SH-SY5Y (cell line): Measurements from ENCODE around the gene MVK.

Source experiments
- GATA2 ChIP-seq: IDR thresholded peaks from 2 replicates; pipeline ENCODE4 v1.6.1; 2011; ENCODE audit warnings: mild to moderate bottlenecking, low read depth, low read length
- GATA3 ChIP-seq: IDR thresholded peaks from 2 replicates; pipeline ENCODE4 v1.6.1; 2011; ENCODE audit warnings: low read depth, mild to moderate bottlenecking, low read length, moderate library complexity

The MVK gene

GRCh38 chr12:109626378-109627115 is 53.0 kb downstream of the MVK start:
- TF ChIP-seq GATA2 (no peak), GATA3 (no peak)

GRCh38 chr12:109627633-109628032 is 54.0 kb downstream of the MVK start:
- no peak for TF ChIP-seq GATA2
- TF ChIP-seq GATA3, result no peak

GRCh38 chr12:109630107-109630506 is 56.5 kb downstream of the MVK start:
- TF ChIP-seq GATA2 (no peak), GATA3 (no peak)

- TF ChIP-seq GATA3 (no peak), GATA2 (no peak)
Measured at GRCh38 chr12:109630815-109631214, 57.2 kb downstream of the MVK start.

- TF ChIP-seq GATA2, result no peak
- no peak for TF ChIP-seq GATA3
Measured at GRCh38 chr12:109631302-109631701, 57.7 kb downstream of the MVK start.

- no peak for TF ChIP-seq GATA2
- TF ChIP-seq GATA3, result no peak
Measured at GRCh38 chr12:109631751-109632150, 58.2 kb downstream of the MVK start.

- no peak for TF ChIP-seq GATA3
- TF ChIP-seq GATA2, result no peak
Measured at GRCh38 chr12:109632342-109632741, 58.7 kb downstream of the MVK start.

- TF ChIP-seq GATA2 (no peak), GATA3 (no peak)
Measured at GRCh38 chr12:109635717-109636116, 62.1 kb downstream of the MVK start.

GRCh38 chr12:109637348-109637747 is 63.8 kb downstream of the MVK start:
- TF ChIP-seq GATA2 (no peak), GATA3 (no peak)

- no peak for TF ChIP-seq GATA3
- no peak for TF ChIP-seq GATA2
Measured at GRCh38 chr12:109637996-109638395, 64.4 kb downstream of the MVK start.

- no peak for TF ChIP-seq GATA3
- TF ChIP-seq GATA2, result no peak
Measured at GRCh38 chr12:109638735-109639134, 65.1 kb downstream of the MVK start.

- TF ChIP-seq GATA3, result no peak
Measured at GRCh38 chr12:109639151-109639872, 65.7 kb downstream of the MVK start.

GRCh38 chr12:109640961-109641360 is 67.4 kb downstream of the MVK start:
- TF ChIP-seq GATA3 (no peak), GATA2 (no peak)

GRCh38 chr12:109641422-109641821 is 67.8 kb downstream of the MVK start:
- no peak for TF ChIP-seq GATA2
- no peak for TF ChIP-seq GATA3

- no peak for TF ChIP-seq GATA3
- TF ChIP-seq GATA2, result no peak
Measured at GRCh38 chr12:109642506-109643132, 69.0 kb downstream of the MVK start.
